ENCODE data around the gene CCDC122.
A peak's percentile ranks its signal among the peaks of the same experiment; 100 is the strongest.

CCDC122 gene

DNA sequence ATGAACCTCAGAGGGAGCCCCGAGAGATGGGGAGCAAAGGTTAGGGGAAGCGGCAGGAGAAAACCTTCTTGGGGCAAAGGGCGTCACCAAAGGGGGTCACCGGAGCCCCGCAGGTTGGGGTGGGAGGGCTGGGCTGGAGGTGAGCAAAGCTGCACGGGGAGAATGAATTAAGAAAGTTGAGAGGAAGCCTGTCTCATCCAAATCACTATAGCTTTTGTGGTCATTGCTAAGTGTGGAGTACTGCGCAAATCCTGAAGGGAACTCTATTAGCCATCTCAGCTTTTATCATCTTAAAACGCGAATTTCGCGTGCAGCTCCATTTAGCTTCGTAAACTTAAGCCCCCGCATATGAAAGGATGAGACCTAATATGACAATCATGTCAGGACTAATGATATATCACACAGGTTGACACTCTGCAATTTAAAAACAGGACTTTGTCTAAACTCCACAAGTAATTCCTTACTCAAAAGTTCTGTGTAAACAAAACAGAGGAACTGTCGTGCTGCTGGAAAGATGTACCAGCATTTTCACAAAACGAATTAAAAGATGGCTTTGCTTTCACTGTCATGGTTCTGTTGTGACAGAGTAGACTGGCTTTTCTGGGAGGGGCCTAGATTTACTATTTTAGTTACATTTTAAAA lies 795 bp upstream of the CCDC122 start:
- Histone ChIP-seq H2AK5ac (ENCODE audit: low read length) (no peak overlapping the region), H2BK120ac (ENCODE audit: insufficient read depth, low read length, poor library complexity) (peak overlapping the region; percentile 86), H2BK12ac (ENCODE audit: low read length) (peak overlapping the region; percentile 90)

DNA sequence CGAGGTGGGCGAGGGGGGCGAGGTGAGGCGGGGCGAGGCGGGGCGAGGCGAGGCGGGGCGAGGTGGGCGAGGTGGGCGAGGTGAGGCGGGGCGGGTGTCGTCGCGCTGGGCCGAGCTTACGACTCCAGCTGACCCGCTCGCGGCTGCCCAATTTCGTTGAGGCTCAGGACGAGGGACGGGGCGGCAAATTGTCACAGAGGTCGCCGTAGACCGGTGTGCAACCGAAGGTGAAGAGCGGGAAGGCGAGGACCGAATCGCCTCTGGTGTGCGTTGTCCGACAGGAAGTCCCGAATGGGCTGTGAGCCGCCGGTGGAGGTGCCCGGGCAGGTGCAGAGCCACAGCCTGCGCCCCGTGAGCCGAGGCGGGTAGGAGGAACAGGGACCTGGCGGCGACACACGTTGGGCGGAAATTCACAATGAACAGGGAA lies 228 bp upstream of the CCDC122 start, which contains the start of gene LACC1:
Gene LACC1, plus strand, starts transcription at position 150 of the 427 bp plus-strand sequence. CDS start 1,082 bp downstream, outside the sequence.
- Histone ChIP-seq H3K79me2 (ENCODE audit: control insufficient read depth, insufficient read depth, low read length, poor library complexity) (peaks cover 10% of the 10 kb centered on the region), H3K9me3 (ENCODE audit: insufficient read depth, low read depth, low read length) (no peaks in the 10 kb centered on the region), H3K4me1 (ENCODE audit: control insufficient read depth in 1 of 2, insufficient read depth in 2 of 2, low read length in 2 of 2) (peaks cover 5 to 6% of the 10 kb centered on the region in 2 experiments), H3K79me1 (ENCODE audit: low read length) (peaks cover 15% of the 10 kb centered on the region), H3K4me3 (ENCODE audit: low read depth, low read length) (peak within 1 kb of the TSS; percentile 89), H2AFZ (ENCODE audit: insufficient read depth, low read length, poor library complexity) (peak within 1 kb of the TSS; percentile 92), H3K23ac (ENCODE audit: low read length) (no peak within 1 kb of the TSS), H3K9ac (ENCODE audit: low read length) (peak within 1 kb of the TSS; percentile 81), H3K27me3 (ENCODE audit: insufficient read depth, low read length) (no peaks in the 10 kb centered on the region), H3K18ac (ENCODE audit: low read length) (peak within 1 kb of the TSS; percentile 95), H3K14ac (ENCODE audit: low read length) (peak within 1 kb of the TSS; percentile 95), H3K4me2 (ENCODE audit: low read length) (peak within 1 kb of the TSS; percentile 71), H3K27ac (ENCODE audit: low read depth, low read length) (peak within 1 kb of the TSS; percentile 77), H4K91ac (ENCODE audit: low read depth, low read length) (peak within 1 kb of the TSS; percentile 91), H4K8ac (ENCODE audit: low read depth, low read length) (peak within 1 kb of the TSS; percentile 97), H3K4ac (ENCODE audit: low read depth, low read length) (peak within 1 kb of the TSS; percentile 82), H4K12ac (ENCODE audit: low read depth, low read length) (peak within 1 kb of the TSS; percentile 94), H3K36me3 (ENCODE audit: control insufficient read depth in 1 of 2, insufficient read depth in 2 of 2, low read length in 2 of 2) (no peaks in the 10 kb centered on the region), H2AK5ac (ENCODE audit: low read length) (peak within 1 kb of the TSS; percentile 41), H2BK5ac (ENCODE audit: low read depth, low read length, poor library complexity) (peak within 1 kb of the TSS; percentile 84), H2BK120ac (ENCODE audit: insufficient read depth, low read length, poor library complexity) (peak within 1 kb of the TSS; percentile 86), H2BK12ac (ENCODE audit: low read length) (peak within 1 kb of the TSS; percentile 90)
- DNase-seq = no peak
- WGBS (ENCODE audit: extremely low coverage, insufficient coverage, insufficient read length) = no CpG with 5 or more reads among the region's 48 CpGs

More for the DNA sequence above, 795 bp upstream of the CCDC122 start:
- no peak overlapping the region for H3K9ac ChIP-seq (ENCODE audit: low read length)
- peak in 1 of 2 donors; percentile 23 for DNase-seq
- peaks cover 5 to 6% of the 10 kb centered on the region in 2 experiments for H3K4me1 ChIP-seq (ENCODE audit: control insufficient read depth in 1 of 2, insufficient read depth in 2 of 2, low read length in 2 of 2)
- no peak overlapping the region for H3K23ac ChIP-seq (ENCODE audit: low read length)
- H3K18ac ChIP-seq (ENCODE audit: low read length) = peak overlapping the region; percentile 95
- H3K4ac ChIP-seq (ENCODE audit: low read depth, low read length) = peak overlapping the region; percentile 60
- H3K14ac ChIP-seq (ENCODE audit: low read length) = peak overlapping the region; percentile 88
- peak overlapping the region; percentile 93 for H4K8ac ChIP-seq (ENCODE audit: low read depth, low read length)
- peaks cover 10% of the 10 kb centered on the region for H3K79me2 ChIP-seq (ENCODE audit: control insufficient read depth, insufficient read depth, low read length, poor library complexity)
- H3K27me3 ChIP-seq (ENCODE audit: insufficient read depth, low read length) = no peaks in the 10 kb centered on the region
- H2AFZ ChIP-seq (ENCODE audit: insufficient read depth, low read length, poor library complexity) = peak overlapping the region; percentile 92
- peak overlapping the region; percentile 89 for H3K4me3 ChIP-seq (ENCODE audit: low read depth, low read length)
- H3K4me2 ChIP-seq (ENCODE audit: low read length) = peak overlapping the region; percentile 71
- H4K12ac ChIP-seq (ENCODE audit: low read depth, low read length) = peak overlapping the region; percentile 80
- no peaks in the 10 kb centered on the region for H3K36me3 ChIP-seq (ENCODE audit: control insufficient read depth in 1 of 2, insufficient read depth in 2 of 2, low read length in 2 of 2)
- peak overlapping the region; percentile 91 for H4K91ac ChIP-seq (ENCODE audit: low read depth, low read length)
- no CpG with 5 or more reads among the region's 15 CpGs for WGBS (ENCODE audit: extremely low coverage, insufficient coverage, insufficient read length)
- H3K27ac ChIP-seq (ENCODE audit: low read depth, low read length) = no peak overlapping the region
- peaks cover 15% of the 10 kb centered on the region for H3K79me1 ChIP-seq (ENCODE audit: low read length)
- H2BK5ac ChIP-seq (ENCODE audit: low read depth, low read length, poor library complexity) = peak overlapping the region; percentile 39
- no peaks in the 10 kb centered on the region for H3K9me3 ChIP-seq (ENCODE audit: insufficient read depth, low read depth, low read length)

- Histone ChIP-seq H3K79me2 (ENCODE audit: control insufficient read depth, insufficient read depth, low read length, poor library complexity) (peaks cover 10% of the 10 kb centered on the region), H2BK5ac (ENCODE audit: low read depth, low read length, poor library complexity) (no peak overlapping the region), H3K4me1 (ENCODE audit: control insufficient read depth in 1 of 2, insufficient read depth in 2 of 2, low read length in 2 of 2) (peaks cover 5 to 6% of the 10 kb centered on the region in 2 experiments), H4K12ac (ENCODE audit: low read depth, low read length) (no peak overlapping the region), H2AFZ (ENCODE audit: insufficient read depth, low read length, poor library complexity) (no peak overlapping the region), H4K91ac (ENCODE audit: low read depth, low read length) (no peak overlapping the region), H2BK120ac (ENCODE audit: insufficient read depth, low read length, poor library complexity) (no peak overlapping the region), H3K4me3 (ENCODE audit: low read depth, low read length) (no peak overlapping the region), H3K79me1 (ENCODE audit: low read length) (peaks cover 15% of the 10 kb centered on the region), H3K9ac (ENCODE audit: low read length) (no peak overlapping the region), H3K9me3 (ENCODE audit: insufficient read depth, low read depth, low read length) (no peaks in the 10 kb centered on the region), H2BK12ac (ENCODE audit: low read length) (no peak overlapping the region), H3K4ac (ENCODE audit: low read depth, low read length) (no peak overlapping the region), H3K14ac (ENCODE audit: low read length) (no peak overlapping the region), H3K23ac (ENCODE audit: low read length) (no peak overlapping the region), H3K18ac (ENCODE audit: low read length) (no peak overlapping the region), H3K4me2 (ENCODE audit: low read length) (no peak overlapping the region), H3K36me3 (ENCODE audit: control insufficient read depth in 1 of 2, insufficient read depth in 2 of 2, low read length in 2 of 2) (no peaks in the 10 kb centered on the region), H3K27ac (ENCODE audit: low read depth, low read length) (no peak overlapping the region), H4K8ac (ENCODE audit: low read depth, low read length) (no peak overlapping the region), H2AK5ac (ENCODE audit: low read length) (no peak overlapping the region), H3K27me3 (ENCODE audit: insufficient read depth, low read length) (no peaks in the 10 kb centered on the region)
- no peak for DNase-seq
- no CpG with 5 or more reads among the region's 1 CpG for WGBS (ENCODE audit: extremely low coverage, insufficient coverage, insufficient read length)
These were observed 1.8 kb downstream of the CCDC122 start for GRCh38 chr13:43877766-43878165.

- H3K79me2 ChIP-seq (ENCODE audit: control insufficient read depth, insufficient read depth, low read length, poor library complexity) = peaks cover 10% of the 10 kb centered on the region
- no peak overlapping the region for H4K91ac ChIP-seq (ENCODE audit: low read depth, low read length)
- H3K4me2 ChIP-seq (ENCODE audit: low read length) = no peak overlapping the region
These were observed 2.2 kb downstream of the CCDC122 start for GRCh38 chr13:43877326-43877725.

More at GRCh38 chr13:43877326-43877725, 2.2 kb downstream of the CCDC122 start:
- H3K18ac ChIP-seq (ENCODE audit: low read length) = no peak overlapping the region
- H2AK5ac ChIP-seq (ENCODE audit: low read length) = no peak overlapping the region
- no peak for DNase-seq
- H3K4me3 ChIP-seq (ENCODE audit: low read depth, low read length) = no peak overlapping the region
- H3K79me1 ChIP-seq (ENCODE audit: low read length) = peaks cover 15% of the 10 kb centered on the region
- no peaks in the 10 kb centered on the region for H3K36me3 ChIP-seq (ENCODE audit: control insufficient read depth in 1 of 2, insufficient read depth in 2 of 2, low read length in 2 of 2)
- H4K12ac ChIP-seq (ENCODE audit: low read depth, low read length) = no peak overlapping the region
- no peak overlapping the region for H2AFZ ChIP-seq (ENCODE audit: insufficient read depth, low read length, poor library complexity)
- no peak overlapping the region for H3K4ac ChIP-seq (ENCODE audit: low read depth, low read length)
- no peak overlapping the region for H3K9ac ChIP-seq (ENCODE audit: low read length)
- peaks cover 5 to 6% of the 10 kb centered on the region in 2 experiments for H3K4me1 ChIP-seq (ENCODE audit: control insufficient read depth in 1 of 2, insufficient read depth in 2 of 2, low read length in 2 of 2)
- H2BK12ac ChIP-seq (ENCODE audit: low read length) = no peak overlapping the region
- no peaks in the 10 kb centered on the region for H3K27me3 ChIP-seq (ENCODE audit: insufficient read depth, low read length)
- H4K8ac ChIP-seq (ENCODE audit: low read depth, low read length) = no peak overlapping the region
- no peaks in the 10 kb centered on the region for H3K9me3 ChIP-seq (ENCODE audit: insufficient read depth, low read depth, low read length)
- no peak overlapping the region for H3K14ac ChIP-seq (ENCODE audit: low read length)
- H3K23ac ChIP-seq (ENCODE audit: low read length) = no peak overlapping the region
- no peak overlapping the region for H3K27ac ChIP-seq (ENCODE audit: low read depth, low read length)
- no peak overlapping the region for H2BK5ac ChIP-seq (ENCODE audit: low read depth, low read length, poor library complexity)
- no peak overlapping the region for H2BK120ac ChIP-seq (ENCODE audit: insufficient read depth, low read length, poor library complexity)

All from trophoblast cell (in vitro differentiated cells and primary cell).